Measurements from ENCODE around the gene FNDC3B.

Gene FNDC3B

DNA sequence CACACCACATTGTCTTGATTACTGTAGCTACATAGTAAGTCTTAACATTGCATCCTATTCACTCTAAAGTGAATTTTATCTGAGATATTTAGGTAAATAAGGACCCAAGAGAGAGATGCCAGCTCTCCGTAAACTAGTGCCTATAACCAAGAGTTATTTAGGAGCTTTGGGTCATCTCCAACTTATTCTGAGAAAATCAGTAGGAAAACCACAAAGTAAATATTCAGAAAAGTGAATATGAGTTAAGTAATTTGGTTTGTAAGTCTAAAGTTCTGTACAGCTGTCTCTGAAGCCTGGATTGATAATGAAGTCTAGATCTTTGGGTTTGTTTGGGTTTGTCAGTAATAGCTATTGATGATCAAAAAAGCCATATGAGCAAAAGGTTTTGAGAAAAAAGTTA is 120.0 kb downstream of the FNDC3B start:
- peaks cover 3 to 41% (median 28%) of the 10 kb centered on the region in 5 donors for H3K4me1 ChIP-seq (ENCODE audit: control insufficient read depth in 5 of 5, insufficient read depth in 5 of 5, low read length in 5 of 5)
- no peaks in the 10 kb centered on the region for H3K27me3 ChIP-seq (ENCODE audit: control insufficient read depth in 5 of 5, insufficient read depth in 4 of 5, low read length in 5 of 5)
- H3K36me3 ChIP-seq (ENCODE audit: control insufficient read depth in 5 of 5, insufficient read depth in 5 of 5, low read length in 5 of 5), result peaks cover 0 to 6% (median 0%) of the 10 kb centered on the region in 5 donors
- no peak overlapping the region for H3K9ac ChIP-seq (ENCODE audit: low read length in 5 of 5)
- no peaks in the 10 kb centered on the region for H3K9me3 ChIP-seq (ENCODE audit: control insufficient read depth in 5 of 5, low read length in 5 of 5)
- H3K27ac ChIP-seq (ENCODE audit: low read depth, low read length), result peak overlapping the region; percentile 67
- H3K4me3 ChIP-seq (ENCODE audit: low read depth in 1 of 5, low read length in 5 of 5), result no peak overlapping the region

DNA sequence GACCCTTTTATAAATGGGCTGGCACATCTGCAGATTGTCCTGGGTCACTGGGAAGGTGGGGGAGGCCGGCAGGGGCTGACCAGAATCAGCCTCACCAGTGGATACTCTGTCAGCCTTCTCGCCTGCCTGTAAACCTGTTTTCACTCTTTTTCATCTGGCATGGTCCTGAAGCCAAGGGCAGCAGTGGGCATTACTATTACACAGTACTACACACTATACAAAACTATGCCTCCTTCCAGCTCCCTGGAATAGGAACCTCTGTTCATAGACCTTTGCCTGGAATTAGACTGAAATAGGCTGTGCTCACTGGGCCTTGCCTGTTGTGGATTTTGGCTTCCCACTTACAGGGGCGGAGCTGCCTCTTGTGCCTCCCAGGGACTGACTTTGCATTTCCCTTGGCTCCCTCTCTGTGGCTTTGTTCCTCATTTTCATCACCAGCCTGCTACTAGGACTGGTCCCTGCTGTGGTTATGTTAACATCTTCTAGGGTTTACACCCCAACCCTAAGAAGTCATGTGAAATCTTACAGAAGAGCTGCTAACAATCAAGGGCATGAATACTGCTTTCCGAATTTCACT is 120.7 kb downstream of the FNDC3B start:
- H3K9ac ChIP-seq (ENCODE audit: low read length in 5 of 5), result peak overlapping the region in 1 of 5 donors; percentile 21
- no peaks in the 10 kb centered on the region for H3K27me3 ChIP-seq (ENCODE audit: control insufficient read depth in 5 of 5, insufficient read depth in 4 of 5, low read length in 5 of 5)
- peaks cover 3 to 40% (median 22%) of the 10 kb centered on the region in 5 donors for H3K4me1 ChIP-seq (ENCODE audit: control insufficient read depth in 5 of 5, insufficient read depth in 5 of 5, low read length in 5 of 5)
- peak overlapping the region; percentile 67 for H3K27ac ChIP-seq (ENCODE audit: low read depth, low read length)
- H3K36me3 ChIP-seq (ENCODE audit: control insufficient read depth in 5 of 5, insufficient read depth in 5 of 5, low read length in 5 of 5), result peaks cover 0 to 6% (median 0%) of the 10 kb centered on the region in 5 donors
- no peaks in the 10 kb centered on the region for H3K9me3 ChIP-seq (ENCODE audit: control insufficient read depth in 5 of 5, low read length in 5 of 5)
- H3K4me3 ChIP-seq (ENCODE audit: low read depth in 1 of 5, low read length in 5 of 5), result no peak overlapping the region

DNA sequence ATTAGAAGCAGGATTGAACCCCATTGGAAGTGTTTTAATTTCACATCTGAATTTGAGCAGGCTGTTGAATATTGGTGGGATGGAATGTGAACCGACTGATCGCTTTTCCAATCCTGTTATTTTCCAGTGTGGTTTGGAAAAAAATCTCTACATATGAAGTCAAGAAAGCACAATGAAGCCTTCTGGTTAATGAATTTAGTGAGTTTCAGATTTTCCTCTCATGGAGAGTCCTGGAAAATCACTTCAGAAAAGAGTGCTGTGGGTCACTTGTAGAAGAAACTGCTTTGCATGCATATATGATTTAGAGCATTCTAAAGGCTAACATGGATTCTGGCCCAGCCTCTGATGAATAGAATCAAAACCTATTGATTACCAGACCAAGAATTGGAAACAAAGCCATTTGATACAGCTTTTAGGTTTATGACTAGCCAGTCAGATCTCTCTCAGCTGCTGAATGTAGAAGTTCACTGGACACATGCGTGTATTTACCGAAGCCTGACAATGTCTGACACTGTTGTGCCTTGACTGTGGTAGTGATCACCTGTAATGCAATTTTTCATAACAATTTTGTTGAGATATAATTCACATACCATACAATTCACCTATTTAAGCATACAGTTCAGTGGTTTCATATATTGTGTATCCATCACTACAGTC is 121.9 kb downstream of the FNDC3B start:
- H3K4me3 ChIP-seq (ENCODE audit: low read depth in 1 of 5, low read length in 5 of 5), result no peak overlapping the region
- H3K4me1 ChIP-seq (ENCODE audit: control insufficient read depth in 5 of 5, insufficient read depth in 5 of 5, low read length in 5 of 5), result peaks cover 3 to 29% (median 21%) of the 10 kb centered on the region in 5 donors
- H3K27ac ChIP-seq (ENCODE audit: low read depth, low read length), result no peak overlapping the region
- H3K27me3 ChIP-seq (ENCODE audit: control insufficient read depth in 5 of 5, insufficient read depth in 4 of 5, low read length in 5 of 5), result no peaks in the 10 kb centered on the region
- H3K9me3 ChIP-seq (ENCODE audit: control insufficient read depth in 5 of 5, low read length in 5 of 5), result no peaks in the 10 kb centered on the region
- no peak overlapping the region for H3K9ac ChIP-seq (ENCODE audit: low read length in 5 of 5)
- H3K36me3 ChIP-seq (ENCODE audit: control insufficient read depth in 5 of 5, insufficient read depth in 5 of 5, low read length in 5 of 5), result peaks cover 0 to 6% (median 0%) of the 10 kb centered on the region in 5 donors

DNA sequence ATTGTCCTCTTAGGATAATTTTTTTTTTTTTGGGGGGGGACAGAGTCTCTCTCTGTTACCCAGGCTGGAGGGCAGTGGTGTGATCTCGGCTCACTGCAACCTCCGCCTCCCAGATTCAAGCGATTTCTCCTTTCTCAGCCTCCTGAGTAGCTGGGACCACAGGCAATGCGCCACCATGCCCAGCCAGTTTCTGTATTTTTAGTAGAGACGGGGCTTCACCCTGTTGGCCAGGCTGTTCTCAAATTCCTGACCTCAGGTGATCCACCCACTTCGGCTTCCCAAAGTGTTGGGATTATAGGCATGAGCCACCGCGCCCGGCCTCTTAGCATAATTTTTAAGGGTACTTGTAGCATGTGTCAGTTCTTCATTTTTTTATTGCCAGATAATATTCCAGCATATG is 122.6 kb downstream of the FNDC3B start:
- no peak overlapping the region for H3K27ac ChIP-seq (ENCODE audit: low read depth, low read length)
- no peak overlapping the region for H3K4me3 ChIP-seq (ENCODE audit: low read depth in 1 of 5, low read length in 5 of 5)
- H3K9me3 ChIP-seq (ENCODE audit: control insufficient read depth in 5 of 5, low read length in 5 of 5), result no peaks in the 10 kb centered on the region
- H3K9ac ChIP-seq (ENCODE audit: low read length in 5 of 5), result no peak overlapping the region
- H3K4me1 ChIP-seq (ENCODE audit: control insufficient read depth in 5 of 5, insufficient read depth in 5 of 5, low read length in 5 of 5), result peaks cover 3 to 22% (median 14%) of the 10 kb centered on the region in 5 donors
- peaks cover 0 to 6% (median 0%) of the 10 kb centered on the region in 5 donors for H3K36me3 ChIP-seq (ENCODE audit: control insufficient read depth in 5 of 5, insufficient read depth in 5 of 5, low read length in 5 of 5)
- H3K27me3 ChIP-seq (ENCODE audit: control insufficient read depth in 5 of 5, insufficient read depth in 4 of 5, low read length in 5 of 5), result no peaks in the 10 kb centered on the region

DNA sequence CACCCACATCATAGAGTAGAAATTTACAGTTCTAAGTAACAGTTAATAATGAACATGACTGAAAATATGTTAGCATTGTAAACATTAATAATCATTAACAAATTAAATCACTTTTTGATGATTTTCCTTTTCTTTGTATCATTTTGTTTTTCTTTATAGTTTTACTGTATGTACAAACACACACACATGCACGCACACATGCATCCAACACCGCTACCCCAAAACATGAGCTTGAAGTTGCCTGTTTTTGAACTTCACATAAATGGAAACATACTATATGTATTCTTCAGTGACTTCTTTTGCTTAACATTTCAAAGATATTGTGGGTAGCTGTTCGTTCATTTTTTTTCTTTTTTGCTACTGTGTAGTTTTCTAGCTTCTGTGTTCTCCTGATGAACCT is 123.9 kb downstream of the FNDC3B start:
- Histone ChIP-seq H3K27ac (ENCODE audit: low read depth, low read length) (peak overlapping the region; percentile 13), H3K9ac (ENCODE audit: low read length in 5 of 5) (no peak overlapping the region), H3K36me3 (ENCODE audit: control insufficient read depth in 5 of 5, insufficient read depth in 5 of 5, low read length in 5 of 5) (peaks cover 0 to 6% (median 0%) of the 10 kb centered on the region in 5 donors), H3K9me3 (ENCODE audit: control insufficient read depth in 5 of 5, low read length in 5 of 5) (no peaks in the 10 kb centered on the region), H3K4me3 (ENCODE audit: low read depth in 1 of 5, low read length in 5 of 5) (no peak overlapping the region), H3K4me1 (ENCODE audit: control insufficient read depth in 5 of 5, insufficient read depth in 5 of 5, low read length in 5 of 5) (peaks cover 3 to 20% (median 17%) of the 10 kb centered on the region in 5 donors), H3K27me3 (ENCODE audit: control insufficient read depth in 5 of 5, insufficient read depth in 4 of 5, low read length in 5 of 5) (no peaks in the 10 kb centered on the region)

DNA sequence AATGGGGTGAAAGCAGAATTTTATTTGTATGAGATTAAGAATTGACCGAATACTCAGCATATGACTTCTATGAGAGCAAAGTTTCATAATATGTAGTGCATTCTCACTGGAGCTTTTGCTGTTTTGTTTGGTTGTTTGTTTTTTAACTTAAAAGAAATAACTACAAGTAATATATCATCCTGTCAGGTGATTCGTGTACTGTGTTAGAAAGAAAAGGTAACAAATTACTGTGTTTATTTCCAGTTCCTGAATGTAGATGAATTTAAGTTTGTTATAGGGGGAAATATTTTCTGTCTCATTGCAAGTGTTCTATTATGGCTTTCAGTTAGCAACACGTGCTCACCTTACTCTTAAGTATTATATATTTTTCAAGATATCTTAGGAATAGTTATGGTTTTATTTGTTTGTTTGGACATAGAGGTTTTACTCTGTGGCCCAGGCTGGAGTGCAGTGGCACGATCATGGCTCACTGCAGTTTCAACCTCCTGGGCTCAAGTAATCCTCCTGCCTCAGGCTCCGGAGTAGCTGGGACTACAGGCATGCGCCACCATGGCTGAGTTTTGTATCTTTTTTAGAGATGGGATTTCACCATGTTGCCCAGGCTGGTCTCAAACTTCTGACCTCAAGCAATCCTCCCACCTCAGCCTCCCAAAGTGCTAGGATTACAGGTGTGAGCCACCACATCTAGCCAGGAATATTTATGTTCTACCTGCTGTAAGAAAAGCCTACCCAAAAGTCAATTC is 125.4 kb downstream of the FNDC3B start:
- Histone ChIP-seq H3K9me3 (ENCODE audit: control insufficient read depth in 5 of 5, low read length in 5 of 5) (no peaks in the 10 kb centered on the region), H3K9ac (ENCODE audit: low read length in 5 of 5) (no peak overlapping the region), H3K4me1 (ENCODE audit: control insufficient read depth in 5 of 5, insufficient read depth in 5 of 5, low read length in 5 of 5) (peaks cover 8 to 26% (median 25%) of the 10 kb centered on the region in 5 donors), H3K27me3 (ENCODE audit: control insufficient read depth in 5 of 5, insufficient read depth in 4 of 5, low read length in 5 of 5) (no peaks in the 10 kb centered on the region), H3K36me3 (ENCODE audit: control insufficient read depth in 5 of 5, insufficient read depth in 5 of 5, low read length in 5 of 5) (peaks cover 0 to 6% (median 0%) of the 10 kb centered on the region in 5 donors), H3K4me3 (ENCODE audit: low read depth in 1 of 5, low read length in 5 of 5) (no peak overlapping the region), H3K27ac (ENCODE audit: low read depth, low read length) (no peak overlapping the region)

DNA sequence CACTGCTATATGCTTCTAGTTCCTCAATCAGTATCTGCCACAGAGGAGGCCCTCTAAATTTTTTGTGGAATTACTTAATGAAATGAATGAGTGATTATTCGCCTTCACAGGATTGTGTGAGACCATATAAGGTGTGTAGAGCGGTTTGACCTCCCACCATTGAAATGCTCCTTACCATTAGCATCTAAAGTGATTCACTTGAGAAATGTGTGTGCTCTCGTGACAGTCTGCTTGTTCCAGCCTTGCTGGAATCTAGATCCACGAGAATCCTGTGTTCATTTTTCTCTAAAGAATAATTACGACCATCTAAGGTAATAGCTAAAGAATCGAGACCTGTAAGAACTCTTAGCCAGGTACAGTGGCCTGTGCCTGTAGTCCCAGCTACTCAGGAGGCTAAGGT is 126.9 kb downstream of the FNDC3B start:
- Histone ChIP-seq H3K4me3 (ENCODE audit: low read depth in 1 of 5, low read length in 5 of 5) (no peak overlapping the region), H3K27me3 (ENCODE audit: control insufficient read depth in 5 of 5, insufficient read depth in 4 of 5, low read length in 5 of 5) (no peaks in the 10 kb centered on the region), H3K9ac (ENCODE audit: low read length in 5 of 5) (no peak overlapping the region), H3K4me1 (ENCODE audit: control insufficient read depth in 5 of 5, insufficient read depth in 5 of 5, low read length in 5 of 5) (peaks cover 6 to 31% (median 29%) of the 10 kb centered on the region in 5 donors), H3K9me3 (ENCODE audit: control insufficient read depth in 5 of 5, low read length in 5 of 5) (no peaks in the 10 kb centered on the region), H3K36me3 (ENCODE audit: control insufficient read depth in 5 of 5, insufficient read depth in 5 of 5, low read length in 5 of 5) (peaks cover 0 to 6% (median 0%) of the 10 kb centered on the region in 5 donors), H3K27ac (ENCODE audit: low read depth, low read length) (no peak overlapping the region)

DNA sequence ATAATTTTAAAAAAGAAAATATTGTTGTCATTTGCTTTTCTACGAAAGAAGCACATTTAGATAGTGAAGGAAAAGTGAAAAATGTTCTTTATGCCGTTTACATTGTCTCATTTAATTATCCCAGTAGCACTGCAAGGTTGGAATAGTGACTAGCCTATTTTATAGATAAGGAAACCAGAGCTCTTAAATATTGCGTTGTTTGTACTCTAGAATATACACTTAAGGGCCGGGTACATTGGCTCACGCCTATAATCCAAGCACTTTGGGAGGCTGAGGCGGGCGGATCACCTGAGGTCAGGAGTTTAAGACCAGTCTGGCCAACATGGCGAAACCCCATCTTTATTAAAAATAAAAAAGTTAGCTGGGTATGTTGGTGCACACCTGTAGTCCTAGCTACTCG is 127.5 kb downstream of the FNDC3B start:
- no peaks in the 10 kb centered on the region for H3K27me3 ChIP-seq (ENCODE audit: control insufficient read depth in 5 of 5, insufficient read depth in 4 of 5, low read length in 5 of 5)
- H3K4me3 ChIP-seq (ENCODE audit: low read depth in 1 of 5, low read length in 5 of 5), result no peak overlapping the region
- no peak overlapping the region for H3K27ac ChIP-seq (ENCODE audit: low read depth, low read length)

DNA sequence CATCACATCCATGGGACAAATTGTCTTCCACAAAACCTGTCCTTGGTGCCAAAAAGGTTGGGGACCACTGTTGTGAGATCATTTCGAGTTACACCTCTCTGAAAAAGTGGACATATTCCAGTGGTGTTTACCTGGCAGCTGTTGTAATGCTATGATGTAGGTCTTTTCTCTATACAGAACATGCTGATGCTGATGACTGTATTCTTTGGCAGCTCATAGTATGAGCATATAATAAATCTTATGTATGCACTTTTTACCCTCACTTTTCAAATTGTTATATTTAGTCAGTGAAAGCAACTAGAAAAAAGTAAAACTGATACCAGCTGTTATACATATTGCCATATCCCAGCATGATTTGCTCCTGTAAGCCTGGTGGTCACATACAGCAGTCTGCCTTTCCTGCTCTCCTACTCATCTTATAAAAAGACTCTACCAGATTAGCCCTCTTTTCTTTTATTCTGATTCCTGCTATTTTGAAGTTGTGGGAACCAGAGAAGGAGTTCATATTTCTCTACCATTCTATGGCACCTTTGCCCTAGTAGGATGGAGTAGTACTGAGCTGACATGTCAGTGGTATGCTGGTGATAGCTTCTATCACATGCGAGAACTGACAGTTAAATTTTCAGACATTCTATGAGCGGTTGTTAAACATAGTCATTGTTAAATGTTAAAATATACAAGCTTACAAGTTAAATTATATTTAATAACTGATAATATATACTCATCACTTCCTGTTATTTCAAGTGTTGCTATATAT is 128.7 kb downstream of the FNDC3B start:
- Histone ChIP-seq H3K9ac (ENCODE audit: low read length in 5 of 5) (peak overlapping the region in 2 of 5 donors; percentile 37 to 55), H3K9me3 (ENCODE audit: control insufficient read depth in 5 of 5, low read length in 5 of 5) (no peaks in the 10 kb centered on the region), H3K4me3 (ENCODE audit: low read depth in 1 of 5, low read length in 5 of 5) (no peak overlapping the region), H3K4me1 (ENCODE audit: control insufficient read depth in 5 of 5, insufficient read depth in 5 of 5, low read length in 5 of 5) (peaks cover 6 to 41% (median 35%) of the 10 kb centered on the region in 5 donors), H3K27me3 (ENCODE audit: control insufficient read depth in 5 of 5, insufficient read depth in 4 of 5, low read length in 5 of 5) (no peaks in the 10 kb centered on the region), H3K27ac (ENCODE audit: low read depth, low read length) (peak overlapping the region; percentile 12), H3K36me3 (ENCODE audit: control insufficient read depth in 5 of 5, insufficient read depth in 5 of 5, low read length in 5 of 5) (no peaks in the 10 kb centered on the region)

More for the DNA sequence above, 127.5 kb downstream of the FNDC3B start:
- no peak overlapping the region for H3K9ac ChIP-seq (ENCODE audit: low read length in 5 of 5)
- peaks cover 6 to 36% (median 35%) of the 10 kb centered on the region in 5 donors for H3K4me1 ChIP-seq (ENCODE audit: control insufficient read depth in 5 of 5, insufficient read depth in 5 of 5, low read length in 5 of 5)
- no peaks in the 10 kb centered on the region for H3K9me3 ChIP-seq (ENCODE audit: control insufficient read depth in 5 of 5, low read length in 5 of 5)
- peaks cover 0 to 3% (median 0%) of the 10 kb centered on the region in 5 donors for H3K36me3 ChIP-seq (ENCODE audit: control insufficient read depth in 5 of 5, insufficient read depth in 5 of 5, low read length in 5 of 5)
